GM21723 (cell line): Measurements from ENCODE around the gene GALNS.

ENCODE experiments used
- ATAC-seq: cut with Tn5 transposase; IDR thresholded peaks from one replicate; pipeline ENCODE4 v1.9.1; 2021; ENCODE audit warnings: mild to moderate bottlenecking, moderate library complexity; ENCODE audit not compliant: unreplicated experiment

Gene GALNS

GRCh38 chr16:88859381-88860091 is 2.8 kb upstream of the GALNS start:
- ATAC-seq = no peak

GRCh38 chr16:88857728-88858339 is 1.1 kb upstream of the GALNS start:
- ATAC-seq = no peak

- no peak for ATAC-seq
Observed at GRCh38 chr16:88856122-88856827, 472 bp downstream of the GALNS start.

- no peak for ATAC-seq
Observed at GRCh38 chr16:88855736-88856121, 1.0 kb downstream of the GALNS start.

GRCh38 chr16:88855176-88855575 is 1.6 kb downstream of the GALNS start:
- no peak for ATAC-seq

GRCh38 chr16:88854306-88855111 is 2.2 kb downstream of the GALNS start:
- ATAC-seq = no peak

- ATAC-seq = no peak
Observed at GRCh38 chr16:88853325-88853941, 3.3 kb downstream of the GALNS start.

- no peak for ATAC-seq
Observed at GRCh38 chr16:88851616-88852015, 5.1 kb downstream of the GALNS start.

- no peak for ATAC-seq
Observed at GRCh38 chr16:88850531-88851199, 6.1 kb downstream of the GALNS start.

- no peak for ATAC-seq
Observed at GRCh38 chr16:88848557-88848956, 8.2 kb downstream of the GALNS start.

- no peak for ATAC-seq
Observed at GRCh38 chr16:88847654-88848053, 9.1 kb downstream of the GALNS start.

GRCh38 chr16:88846088-88846487 is 10.7 kb downstream of the GALNS start:
- ATAC-seq = no peak

GRCh38 chr16:88844419-88845036 is 12.2 kb downstream of the GALNS start:
- ATAC-seq = no peak

- ATAC-seq = no peak
Observed at GRCh38 chr16:88843256-88843655, 13.5 kb downstream of the GALNS start.

- no peak for ATAC-seq
Observed at GRCh38 chr16:88842806-88843205, 13.9 kb downstream of the GALNS start.

- no peak for ATAC-seq
Observed at GRCh38 chr16:88842308-88842756, 14.4 kb downstream of the GALNS start.

GRCh38 chr16:88841521-88842307 is 15.0 kb downstream of the GALNS start:
- ATAC-seq = no peak

- no peak for ATAC-seq
Observed at GRCh38 chr16:88840600-88841215, 16.0 kb downstream of the GALNS start.
